Activated CD4-positive, alpha-beta T cell treated with anti-CD3 and anti-CD28 coated beads, Interleukin-2, amount 50 U/mL, for 1 hour (primary cell): Measurements from ENCODE around the gene IGSF3.

Experiments used
- DNase-seq: peaks from one replicate; pipeline ENCODE4 v3.0.0-alpha.2; 2020

Gene IGSF3

DNA sequence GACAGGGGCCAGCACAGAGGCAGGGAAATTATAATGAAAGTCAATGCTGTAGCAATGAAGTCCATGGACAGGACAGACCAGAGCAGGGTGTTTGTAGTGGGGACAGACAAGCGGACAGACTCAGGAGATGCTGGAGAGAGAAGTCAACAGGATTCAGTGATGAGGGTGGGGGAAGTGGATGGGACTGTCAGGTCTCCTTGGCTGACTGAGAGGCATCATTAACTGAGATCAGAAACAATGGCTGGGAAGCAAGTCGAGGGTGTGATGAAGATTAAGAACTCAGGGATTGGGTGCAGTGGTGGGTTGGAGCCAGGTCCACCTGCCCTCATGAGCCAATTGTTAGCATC lies 122.2 kb downstream of the IGSF3 start:
- DNase-seq = no peak

DNA sequence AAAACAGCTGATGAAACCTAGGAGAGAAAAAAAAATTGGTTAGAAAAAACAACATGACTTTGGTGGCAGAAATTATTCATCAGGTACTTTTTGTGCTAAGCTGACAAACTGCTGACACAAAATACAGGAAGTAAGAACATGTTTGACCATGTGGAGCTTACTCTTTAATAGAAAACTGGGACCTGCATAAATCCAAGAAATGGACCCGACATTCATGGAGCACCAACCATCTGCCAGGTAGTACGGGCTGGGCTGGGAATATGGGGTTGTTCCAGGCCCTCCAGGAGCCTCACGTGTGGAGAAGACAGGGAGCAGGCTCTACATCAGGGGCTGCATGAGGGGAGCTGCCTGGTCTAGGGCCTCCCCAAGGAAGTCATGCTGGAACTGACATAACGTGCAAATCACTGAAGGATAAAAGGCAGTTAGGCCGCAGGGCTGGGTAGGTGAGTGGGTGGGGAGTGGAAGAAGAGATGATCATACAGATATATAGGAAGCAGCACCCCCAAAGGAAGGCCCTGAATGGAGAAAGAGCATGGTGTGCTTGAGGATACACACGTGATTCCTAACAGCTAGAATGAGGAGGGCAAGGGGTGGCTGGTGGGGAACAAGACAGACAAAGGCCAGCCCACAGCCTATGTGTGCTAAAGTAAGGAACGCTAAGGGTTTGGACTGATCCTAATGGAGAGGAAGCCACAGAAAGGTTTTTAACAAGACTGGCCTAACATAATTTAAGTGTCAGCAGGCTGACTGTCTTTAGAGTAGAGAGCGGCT lies 122.8 kb downstream of the IGSF3 start:
- no peak for DNase-seq

DNA sequence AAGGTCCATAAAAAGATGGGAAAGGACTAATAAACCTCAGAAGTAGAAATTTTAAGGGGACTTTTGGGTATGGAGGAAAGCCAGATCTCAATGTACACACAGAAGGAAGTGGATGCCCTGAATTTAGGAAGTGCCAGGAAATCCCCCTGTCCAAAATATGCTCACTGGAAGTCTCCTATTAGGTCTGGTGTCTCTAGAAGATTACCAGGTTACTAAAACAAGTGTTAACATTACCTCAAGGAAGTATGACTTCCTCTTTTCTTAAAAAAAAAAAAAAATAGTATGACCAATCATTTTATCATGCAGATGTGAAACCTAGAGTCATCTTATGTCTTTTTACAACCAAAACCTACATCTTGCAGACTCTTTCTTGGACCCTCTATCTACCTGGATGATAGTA lies 127.4 kb downstream of the IGSF3 start:
- no peak for DNase-seq

- no peak for DNase-seq
These were observed 129.0 kb downstream of the IGSF3 start for GRCh38 chr1:116538544-116538943.

DNA sequence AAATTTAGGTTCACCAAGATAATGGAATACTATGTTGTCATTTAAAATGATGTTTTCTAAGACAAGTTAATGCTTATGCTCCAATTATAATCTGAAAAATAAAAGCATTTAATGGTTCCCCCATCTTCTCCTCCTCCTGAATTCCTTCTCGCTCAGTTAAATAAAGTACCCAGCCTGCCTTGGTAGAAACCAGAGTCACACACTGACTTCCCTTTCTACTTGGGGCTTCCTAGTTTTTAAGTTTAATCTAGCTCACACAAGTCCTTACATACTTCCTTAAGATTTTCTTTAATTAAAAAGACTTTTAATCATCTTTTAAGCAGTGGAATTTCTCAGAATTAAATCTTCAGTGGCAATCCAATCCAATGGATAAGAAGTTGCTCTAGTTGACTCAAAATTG lies 129.6 kb downstream of the IGSF3 start:
- no peak for DNase-seq

GRCh38 chr1:116537040-116537831 lies 130.3 kb downstream of the IGSF3 start:
- no peak for DNase-seq

GRCh38 chr1:116534014-116534739 lies 133.4 kb downstream of the IGSF3 start:
- DNase-seq = no peak

- DNase-seq = no peak
These were observed 134.1 kb downstream of the IGSF3 start for GRCh38 chr1:116533429-116533820.

GRCh38 chr1:116532671-116533428 lies 134.7 kb downstream of the IGSF3 start:
- DNase-seq = no peak

DNA sequence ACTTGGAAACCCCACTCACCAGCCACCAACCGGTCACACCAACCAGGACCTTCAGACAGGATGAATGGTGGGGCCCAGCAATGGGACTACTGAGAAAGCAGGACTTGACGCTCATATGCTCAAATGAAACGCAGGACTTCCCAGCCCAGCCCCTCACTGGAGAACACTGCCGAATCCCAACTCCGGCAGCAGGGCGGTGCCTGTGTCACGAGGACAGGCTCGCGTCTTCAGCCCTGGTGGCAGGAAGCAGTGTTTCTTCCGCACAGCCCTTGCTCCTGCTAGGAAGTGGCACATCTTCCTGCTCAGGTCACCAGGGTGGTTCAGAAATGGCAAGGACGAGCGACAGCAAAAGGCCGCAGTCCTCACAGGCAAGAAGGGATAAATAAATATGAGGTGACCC lies 135.6 kb downstream of the IGSF3 start:
- DNase-seq = no peak

DNA sequence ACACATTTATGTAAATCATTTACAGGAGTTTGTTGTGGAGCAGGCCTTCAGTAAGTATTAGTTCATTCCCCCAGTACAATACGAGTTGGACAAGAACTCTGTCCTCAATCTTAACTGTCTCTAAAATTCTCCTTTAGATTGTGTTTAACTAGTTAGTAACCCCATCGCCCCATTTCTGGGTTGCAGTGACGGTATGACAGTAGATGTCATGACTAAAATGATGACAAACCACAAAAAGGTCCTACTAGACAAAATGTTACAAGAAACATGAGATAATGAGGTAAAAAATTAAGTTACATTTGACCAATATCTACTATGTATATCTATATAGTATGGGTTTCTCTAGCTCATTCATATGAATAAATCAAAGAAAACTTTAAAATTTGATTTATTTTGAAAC lies 137.9 kb downstream of the IGSF3 start:
- DNase-seq = no peak

DNA sequence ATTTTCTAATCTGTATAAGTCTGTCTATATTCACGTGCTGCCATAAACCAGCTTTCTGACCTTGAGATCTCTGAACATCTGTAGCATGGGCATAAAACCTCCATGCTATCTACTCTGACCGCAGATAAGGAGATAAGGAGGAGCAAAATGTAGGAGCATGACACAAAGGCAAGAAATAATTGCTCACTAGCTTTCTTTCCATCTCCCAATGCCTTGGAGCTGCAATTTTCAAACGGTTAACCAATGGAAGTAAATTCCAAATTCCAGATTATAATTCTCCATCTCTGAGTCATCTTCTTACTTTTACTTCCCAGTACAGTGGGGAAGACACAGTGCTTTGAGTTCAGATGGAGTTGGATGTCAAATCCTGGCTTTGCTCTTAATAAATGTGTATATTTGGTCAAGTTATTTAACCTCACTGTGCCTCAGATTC lies 138.3 kb downstream of the IGSF3 start:
- no peak for DNase-seq

- DNase-seq = no peak
These were observed 139.0 kb downstream of the IGSF3 start for GRCh38 chr1:116528329-116529083.

DNA sequence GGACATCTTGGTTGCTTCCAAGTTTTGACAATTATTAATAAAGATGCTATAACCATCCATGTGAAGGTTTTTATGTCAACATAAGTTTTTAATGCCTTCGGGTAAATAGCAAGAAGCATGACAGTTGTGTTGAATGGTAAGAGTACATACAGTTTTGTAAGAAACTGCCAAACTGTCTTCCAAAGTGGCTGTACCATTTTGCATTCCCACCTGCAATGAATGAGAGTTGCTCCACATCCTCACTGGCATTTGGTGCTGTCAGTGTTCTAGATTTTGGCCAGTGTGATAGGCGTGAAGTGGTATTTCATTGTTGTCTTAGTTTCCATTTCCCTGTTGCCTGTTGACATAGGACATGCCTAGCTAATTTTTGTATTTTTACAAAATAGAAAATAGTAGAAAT lies 142.1 kb downstream of the IGSF3 start:
- no peak for DNase-seq
